H1 (cell line): ENCODE measurements around the gene TMBIM1. TPM values are rescaled to one million over a fixed set of nuclear protein-coding genes. Genes with fewer than 3 reads are reported as not detected.

ENCODE experiments used
- CTCF ChIA-PET: fragments of 300-600 bp; sonication (Branson Sonifier 250); formaldehyde crosslinking; loops from one replicate; lab custom pipeline; 2021; ENCODE audit not compliant: partially characterized antibody; lab: Charles Lee
- POLR2A ChIA-PET: fragments of 300-600 bp; sonication (Branson Sonifier 250); formaldehyde crosslinking; loops from one replicate; lab custom pipeline; 2021; ENCODE audit warnings: inconsistent platforms; ENCODE audit not compliant: partially characterized antibody; lab: Charles Lee
- DNase-seq, 2 experiments: peaks; one replicate each; pipeline versions ENCODE4 v3.0.0 to v3.0.0-alpha.2; 2010 to 2022; ENCODE audit warnings: low spot score in 2 of 2, low read depth in 1 of 2, mixed read lengths in 1 of 2
- FAIRE-seq: peaks from 2 replicates; lab custom pipeline; 2011; peaks lifted over from hg19 to GRCh38; lab: Jason Lieb, UNC
- H2AFZ ChIP-seq: 2 replicates; pipeline ENCODE4 v1.8.1; 2012; ENCODE audit warnings: low read length, inconsistent platforms
- H2AK5ac ChIP-seq: 2 replicates; pipeline ENCODE4 v1.6.1; 2013; ENCODE audit warnings: low read depth, low read length
- H2BK120ac ChIP-seq: replicated peaks from 2 replicates; pipeline ENCODE3; 2013; ENCODE audit warnings: low read depth, low read length, inconsistent platforms
- H2BK12ac ChIP-seq: 2 replicates; pipeline ENCODE4 v1.6.1; 2013; ENCODE audit warnings: low read depth, low read length
- H2BK15ac ChIP-seq: 2 replicates; pipeline ENCODE4 v1.6.1; 2013; ENCODE audit warnings: low read length
- H2BK20ac ChIP-seq: 2 replicates; pipeline ENCODE4 v1.6.1; 2013; ENCODE audit warnings: low read length
- H2BK5ac ChIP-seq: 2 replicates; pipeline ENCODE4 v1.6.1; 2013; ENCODE audit warnings: low read depth, low read length
- H3K14ac ChIP-seq: 2 replicates; pipeline ENCODE4 v1.6.1; 2013; ENCODE audit warnings: inconsistent platforms; ENCODE audit not compliant: insufficient read length
- H3K18ac ChIP-seq: 2 replicates; pipeline ENCODE4 v1.6.1; 2013; ENCODE audit warnings: low read length; ENCODE audit errors: extremely low read depth
- H3K23ac ChIP-seq: 2 replicates; pipeline ENCODE4 v1.6.1; 2013; ENCODE audit warnings: inconsistent platforms; ENCODE audit not compliant: insufficient read length
- H3K23me2 ChIP-seq: 2 replicates; pipeline ENCODE4 v1.6.1; 2013; ENCODE audit warnings: low read depth, low read length
- H3K27ac ChIP-seq: 2 replicates; pipeline ENCODE4 v1.6.1; 2011; ENCODE audit warnings: low read depth, low read length, inconsistent platforms
- H3K27me3 ChIP-seq, 4 experiments: replicated peaks in 1 of 4; 1 replicate in 1 of 4; 2 replicates in 3 of 4; pipeline versions ENCODE4 v1.6.1 to v1.8.1; 2011 to 2013; ENCODE audit warnings: low read length in 3 of 4, mild to moderate bottlenecking in 3 of 4, inconsistent platforms in 2 of 4, mixed read lengths in 2 of 4, moderate library complexity in 1 of 4; ENCODE audit not compliant: control insufficient read depth in 3 of 4, insufficient read depth in 3 of 4; ENCODE audit errors: extremely low read depth in 1 of 4
- H3K36me3 ChIP-seq, 4 experiments: 2 replicates each; pipeline versions ENCODE4 v1.6.1 to v1.8.1; 2011 to 2013; ENCODE audit warnings: mild to moderate bottlenecking in 4 of 4, low read length in 3 of 4, moderate library complexity in 2 of 4, control low read depth in 1 of 4, inconsistent platforms in 1 of 4; ENCODE audit not compliant: insufficient read depth in 4 of 4, control insufficient read depth in 2 of 4
- H3K4ac ChIP-seq: replicated peaks from 2 replicates; pipeline ENCODE3; 2013; ENCODE audit warnings: low read length, low read depth, mixed read lengths, inconsistent platforms; ENCODE audit not compliant: insufficient read length
- H3K4me1 ChIP-seq, 4 experiments: replicated peaks in 1 of 4; 1 replicate in 1 of 4; 2 replicates in 3 of 4; pipeline versions ENCODE4 v1.6.1 to v1.8.1; 2011 to 2013; ENCODE audit warnings: low read length in 3 of 4, inconsistent platforms in 2 of 4, mixed read lengths in 1 of 4; ENCODE audit not compliant: insufficient read depth in 4 of 4, control insufficient read depth in 3 of 4
- H3K4me2 ChIP-seq, 2 experiments: 2 replicates each; pipeline versions ENCODE4 v1.6.1 to v1.8.1; 2011 to 2013; ENCODE audit warnings: low read depth in 2 of 2, low read length in 2 of 2, control low read depth in 1 of 2, inconsistent platforms in 1 of 2, mild to moderate bottlenecking in 1 of 2; ENCODE audit not compliant: insufficient read depth in 1 of 2
- H3K4me3 ChIP-seq, 4 experiments: fragments of 200-600, 300-600 bp in 1 of 4; sonication (generic), shearing (Covaris generic), sonication (Bioruptor Twin) in 1 of 4; 2 replicates each; pipeline versions ENCODE4 v1.5.1 to v1.8.1; 2011 to 2016; ENCODE audit warnings: low read length in 4 of 4, low read depth in 3 of 4, control low read depth in 2 of 4, inconsistent platforms in 2 of 4, mild to moderate bottlenecking in 2 of 4, mixed read lengths in 1 of 4, moderate library complexity in 1 of 4; ENCODE audit not compliant: insufficient read depth in 2 of 4; ENCODE audit errors: extremely low read depth in 1 of 4
- H3K56ac ChIP-seq: replicated peaks from 2 replicates; pipeline ENCODE3; 2013; ENCODE audit warnings: low read depth, mild to moderate bottlenecking, mixed read lengths, low read length, inconsistent platforms; ENCODE audit not compliant: insufficient read length
- H3K79me1 ChIP-seq: 2 replicates; pipeline ENCODE4 v1.6.1; 2013; ENCODE audit warnings: low read depth, low read length, control low read depth
- H3K79me2 ChIP-seq, 2 experiments: 2 replicates each; pipeline versions ENCODE4 v1.6.1 to v1.8.1; 2012 to 2013; ENCODE audit warnings: low read length in 2 of 2, mild to moderate bottlenecking in 2 of 2, inconsistent platforms in 1 of 2; ENCODE audit not compliant: insufficient read depth in 2 of 2, control insufficient read depth in 1 of 2
- H3K9ac ChIP-seq, 4 experiments: replicated peaks in 1 of 4; 1 replicate in 1 of 4; 2 replicates in 3 of 4; pipeline versions ENCODE4 v1.6.1 to v1.8.1; 2011 to 2013; ENCODE audit warnings: low read depth in 3 of 4, low read length in 3 of 4, control low read depth in 2 of 4, mild to moderate bottlenecking in 2 of 4, moderate library complexity in 2 of 4, inconsistent platforms in 1 of 4; ENCODE audit errors: extremely low read depth in 1 of 4
- H3K9me3 ChIP-seq, 2 experiments: 2 replicates each; pipeline versions ENCODE4 v1.6.1 to v1.8.1; 2012 to 2013; ENCODE audit warnings: mild to moderate bottlenecking in 2 of 2, moderate library complexity in 2 of 2, control low read depth in 1 of 2, inconsistent platforms in 1 of 2, low read depth in 1 of 2, low read length in 1 of 2, mixed read lengths in 1 of 2; ENCODE audit not compliant: insufficient read depth in 2 of 2
- H4K20me1 ChIP-seq, 2 experiments: replicated peaks in 1 of 2; 2 replicates each; pipeline versions ENCODE3 to v1.8.1; 2011 to 2013; ENCODE audit warnings: inconsistent platforms in 2 of 2, low read length in 2 of 2, mild to moderate bottlenecking in 1 of 2; ENCODE audit not compliant: insufficient read depth in 2 of 2, control insufficient read depth in 1 of 2
- H4K5ac ChIP-seq: 2 replicates; pipeline ENCODE4 v1.6.1; 2013; ENCODE audit warnings: low read length, low read depth, mixed read lengths, inconsistent platforms; ENCODE audit not compliant: insufficient read length
- H4K8ac ChIP-seq: 2 replicates; pipeline ENCODE4 v1.8.0; 2013; ENCODE audit warnings: mild to moderate bottlenecking, moderate library complexity, low read length, inconsistent platforms; ENCODE audit not compliant: insufficient read depth; ENCODE audit errors: extremely low read depth
- H4K91ac ChIP-seq: replicated peaks from 2 replicates; pipeline ENCODE3; 2013; ENCODE audit warnings: low read length, mixed read lengths, inconsistent platforms; ENCODE audit not compliant: insufficient read length
- ASH2L ChIP-seq: fragments of 200-600, 300-600 bp; sonication (generic); IDR thresholded peaks from one replicate; pipeline ENCODE4 v1.7.1; 2017; ENCODE audit warnings: low read length
- BRCA1 ChIP-seq: IDR thresholded peaks from 2 replicates; pipeline ENCODE4 v1.6.1; 2012; ENCODE audit warnings: low read depth, low read length, improper control_type of control experiment
- CBX8 ChIP-seq: fragments of 300-800, 300-1000 bp; sonication (generic); IDR thresholded peaks from 2 replicates; pipeline ENCODE4 v1.7.1; 2016; ENCODE audit warnings: low read depth, low read length, borderline replicate concordance
- CHD1 ChIP-seq: IDR thresholded peaks from 2 replicates; pipeline ENCODE4 v1.6.1; 2012; ENCODE audit warnings: low read depth, low read length, improper control_type of control experiment
- CHD2 ChIP-seq: IDR thresholded peaks from 2 replicates; pipeline ENCODE4 v1.6.1; 2012; ENCODE audit warnings: low read length, improper control_type of control experiment
- FOSL1 ChIP-seq: IDR thresholded peaks from 2 replicates; pipeline ENCODE4 v1.6.1; 2011; ENCODE audit warnings: mild to moderate bottlenecking, low read depth, low read length, moderate library complexity; ENCODE audit not compliant: insufficient read depth
- NRF1 ChIP-seq: IDR thresholded peaks from 2 replicates; pipeline ENCODE4 v1.6.1; 2011; ENCODE audit warnings: mild to moderate bottlenecking, low read depth, low read length, improper control_type of control experiment
- POU5F1 ChIP-seq: IDR thresholded peaks from 2 replicates; pipeline ENCODE4 v1.6.1; 2011; ENCODE audit warnings: low read depth, mild to moderate bottlenecking, low read length, moderate library complexity
- RAD21 ChIP-seq, 2 experiments: IDR thresholded peaks in 1 of 2; conservative IDR thresholded peaks in 1 of 2; 2 replicates each; pipeline ENCODE4 v1.6.1; 2011; ENCODE audit warnings: low read depth in 2 of 2, low read length in 2 of 2, improper control_type of control experiment in 1 of 2, inconsistent platforms in 1 of 2, mild to moderate bottlenecking in 1 of 2, moderate library complexity in 1 of 2
- RNF2 ChIP-seq: fragments of 200-900, 300-1000 bp; sonication (generic); IDR thresholded peaks from 2 replicates; pipeline ENCODE4 v1.7.1; 2016; ENCODE audit warnings: borderline replicate concordance, low read depth, mild to moderate bottlenecking, antibody characterized with exemption, low read length; ENCODE audit not compliant: poor library complexity, severe bottlenecking; ENCODE audit errors: missing control alignments
- RXRA ChIP-seq: IDR thresholded peaks from 2 replicates; pipeline ENCODE4 v1.6.1; 2011; ENCODE audit warnings: low read depth, mild to moderate bottlenecking, low read length, moderate library complexity; ENCODE audit not compliant: insufficient read depth
- SP1 ChIP-seq: IDR thresholded peaks from 2 replicates; pipeline ENCODE4 v1.6.1; 2011; ENCODE audit warnings: low read depth, low read length
- SP2 ChIP-seq: IDR thresholded peaks from 2 replicates; pipeline ENCODE4 v1.6.1; 2012; ENCODE audit warnings: mild to moderate bottlenecking, low read length, inconsistent platforms
- WGBS, 2 experiments: shearing (Covaris generic) in 1 of 2; methylation state at CpG; one replicate each; pipeline versions ENCODE4 v1.1.6 to v1.1.7; 2013 to 2015; ENCODE audit warnings: low lambda C conversion rate in 2 of 2, mixed read lengths in 2 of 2, inconsistent platforms in 1 of 2, low coverage in 1 of 2, missing lambda C conversion rate in 1 of 2; ENCODE audit not compliant: insufficient replicate concordance in 2 of 2, insufficient coverage in 1 of 2, insufficient read length in 1 of 2; ENCODE audit errors: extremely low coverage in 1 of 2, missing lambda C conversion rate in 1 of 2; 5-methylcytosine and 5-hydroxymethylcytosine counted together
- polyA plus RNA-seq, 7 experiments: library from polyadenylated mRNA; depleted of rRNA in 3 of 7; stranded (reverse) in 5 of 7; unstranded in 2 of 7; fragments of >200 nt in 5 of 7; fragments of 200-250 nt in 2 of 7; gene quantifications; 1 replicate in 5 of 7; 2 replicates in 1 of 7; 4 replicates in 1 of 7; pipeline versions ENCODE4 v1.2.1 to v1.2.3, GENCODE V29; 2011 to 2013; ENCODE audit warnings: missing spikeins in 2 of 7, mixed read lengths in 2 of 7
- total RNA-seq: library from RNA; stranded (reverse); fragmentation: NEBNext Ultra II Directional; extraction: Animal tissue kit (Norgen Biotek cat#: 25700); gene quantifications from 2 replicates; pipeline ENCODE4 v1.2.1, GENCODE V29; 2021

TMBIM1 gene
- total and polyA plus RNA-seq, 2 of the 8 experiments (the other 6 are each of a cell fraction or from before 2014, with no cell fraction given), result 22.1 to 36.8 TPM

DNA sequence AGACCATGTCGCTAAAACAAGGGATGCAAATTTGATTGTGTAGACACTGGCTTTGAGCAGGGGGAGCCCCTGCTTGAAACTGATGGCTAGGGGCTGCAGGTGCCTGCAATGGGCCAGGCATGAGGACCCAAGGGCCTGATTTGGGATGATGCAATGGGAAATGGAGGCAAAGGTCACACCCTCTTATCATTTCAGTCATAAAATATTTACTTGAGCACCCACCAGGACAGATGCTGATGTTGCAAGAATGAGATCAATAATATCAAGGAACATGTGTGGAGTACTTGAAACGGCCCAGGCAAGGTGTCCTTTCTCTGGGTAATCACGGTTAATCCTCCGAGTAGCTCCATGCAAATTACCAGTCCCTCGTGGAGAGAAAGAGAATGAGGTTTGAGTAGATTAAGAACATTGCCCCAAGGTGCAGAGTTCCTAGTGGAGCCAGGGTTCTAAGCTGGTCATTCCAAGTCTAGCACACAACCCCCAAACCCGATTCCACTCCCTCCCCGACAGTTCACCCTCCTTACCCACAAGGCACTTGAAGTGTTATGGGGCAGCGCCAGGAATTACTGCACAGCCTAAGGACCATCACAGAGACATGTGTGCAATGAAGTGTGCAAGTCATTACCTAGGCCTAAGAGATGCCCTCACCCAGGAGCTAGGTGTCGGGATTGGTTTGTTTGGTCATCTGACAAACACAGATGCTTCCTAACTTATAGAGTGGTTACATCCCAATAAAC is 14.0 kb upstream of the TMBIM1 start:
- Histone ChIP-seq H3K9me3 (no peaks in the 10 kb centered on the region), H3K9ac (no peak overlapping the region), H2AK5ac (no peak overlapping the region), H2AFZ (no peak overlapping the region), H3K4ac (no peak overlapping the region), H3K79me1 (no peaks in the 10 kb centered on the region), H2BK12ac (no peak overlapping the region), H4K20me1 (no peaks in the 10 kb centered on the region), H3K14ac (no peak overlapping the region), H4K8ac (no peak overlapping the region), H3K79me2 (no peaks in the 10 kb centered on the region), H2BK120ac (no peak overlapping the region), H3K18ac (no peak overlapping the region), H3K23me2 (no peaks in the 10 kb centered on the region), H2BK15ac (no peak overlapping the region; the same call in 1 of the 2 replicates), H3K27me3 (no peaks in the 10 kb centered on the region), H2BK5ac (no peak overlapping the region), H3K56ac (no peak overlapping the region), H3K4me3 (no peak overlapping the region), H3K4me2 (no peak overlapping the region), H3K27ac (no peak overlapping the region), H3K4me1 (no peaks in the 10 kb centered on the region), H3K36me3 (no peaks in the 10 kb centered on the region), H4K5ac (no peak overlapping the region), H3K23ac (no peak overlapping the region), H2BK20ac (no peak overlapping the region; the same call in 1 of the 2 replicates), H4K91ac (no peak overlapping the region)
- CTCF ChIA-PET, result interaction anchor here (0.7 to 7.6 kb wide), 7 partner anchors 9 to 88 kb away, joined by 3 to 96 read pairs (median 4); partner anchors contain the start of genes CATIP and TMBIM1
- 88% methylated on average over 9 of the region's 9 CpGs; no CpG with 5 or more reads in 1 of the 2 experiments for WGBS, 2 experiments
- no peak for DNase-seq
- no peak for FAIRE-seq
- POLR2A ChIA-PET, result interaction anchor here (0.8 kb wide), 1 partner anchor 26 kb away, joined by 3 read pairs; no protein-coding TSS in a partner anchor
- no peak for TF ChIP-seq RXRA
- TF ChIP-seq ASH2L, result no peak
- no peak for TF ChIP-seq RNF2
- no peak for TF ChIP-seq SP1
- no peak for TF ChIP-seq POU5F1
- TF ChIP-seq NRF1, result no peak
- TF ChIP-seq CBX8, result no peak
- TF ChIP-seq FOSL1, result no peak
- no peak for TF ChIP-seq SP2
- TF ChIP-seq RAD21 (IDR thresholded peaks at IDR 0.05 in 1 of 2, conservative IDR thresholded peaks at IDR 0.05 in 1 of 2; ENCODE audit: low read depth in 2 of 2, low read length in 2 of 2), result no peak
- TF ChIP-seq CHD1, result no peak
- TF ChIP-seq BRCA1, result no peak
- TF ChIP-seq CHD2, result no peak
